ENCODE results near the gene KAZN.

KAZN gene

DNA sequence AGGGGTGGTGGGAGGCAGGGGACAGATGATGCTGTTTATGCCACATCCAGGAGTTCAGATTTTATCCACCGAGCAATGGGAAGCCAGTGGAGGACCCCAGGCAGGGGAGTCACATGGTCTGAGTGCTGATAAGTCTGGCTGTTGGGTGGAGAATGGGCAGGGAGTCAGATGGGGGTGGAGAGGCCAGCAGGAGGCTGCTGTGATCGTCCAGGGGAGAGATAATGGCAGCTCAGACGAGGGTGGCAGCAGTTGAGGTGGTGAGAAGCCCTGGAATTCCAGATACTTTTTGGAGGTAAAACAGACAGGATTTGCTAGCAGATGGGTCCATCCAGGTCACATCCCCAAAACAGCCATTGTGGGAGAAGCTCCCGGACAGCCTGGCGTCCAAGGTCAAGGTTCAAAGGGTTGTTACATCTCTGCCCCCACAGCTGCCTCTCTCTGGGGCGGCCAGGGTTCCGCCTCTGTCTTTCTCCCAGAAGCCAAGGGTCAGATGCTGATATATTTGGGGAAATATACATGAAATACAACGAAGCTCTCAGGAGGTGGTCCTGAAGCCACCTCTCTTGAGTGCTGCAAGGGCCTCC, 303.0 kb downstream of the KAZN start:
- DNase-seq (ENCODE audit: low read depth): no peak
- TF ChIP-seq, protein P1, sequence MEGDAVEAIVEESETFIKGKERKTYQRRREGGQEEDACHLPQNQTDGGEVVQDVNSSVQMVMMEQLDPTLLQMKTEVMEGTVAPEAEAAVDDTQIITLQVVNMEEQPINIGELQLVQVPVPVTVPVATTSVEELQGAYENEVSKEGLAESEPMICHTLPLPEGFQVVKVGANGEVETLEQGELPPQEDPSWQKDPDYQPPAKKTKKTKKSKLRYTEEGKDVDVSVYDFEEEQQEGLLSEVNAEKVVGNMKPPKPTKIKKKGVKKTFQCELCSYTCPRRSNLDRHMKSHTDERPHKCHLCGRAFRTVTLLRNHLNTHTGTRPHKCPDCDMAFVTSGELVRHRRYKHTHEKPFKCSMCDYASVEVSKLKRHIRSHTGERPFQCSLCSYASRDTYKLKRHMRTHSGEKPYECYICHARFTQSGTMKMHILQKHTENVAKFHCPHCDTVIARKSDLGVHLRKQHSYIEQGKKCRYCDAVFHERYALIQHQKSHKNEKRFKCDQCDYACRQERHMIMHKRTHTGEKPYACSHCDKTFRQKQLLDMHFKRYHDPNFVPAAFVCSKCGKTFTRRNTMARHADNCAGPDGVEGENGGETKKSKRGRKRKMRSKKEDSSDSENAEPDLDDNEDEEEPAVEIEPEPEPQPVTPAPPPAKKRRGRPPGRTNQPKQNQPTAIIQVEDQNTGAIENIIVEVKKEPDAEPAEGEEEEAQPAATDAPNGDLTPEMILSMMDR (IDR thresholded peaks at IDR 0.05; ENCODE audit: control insufficient read depth, extremely low read depth, insufficient read depth): no peak
- H3K4me3 ChIP-seq (ENCODE audit: low read depth, low read length): no peak overlapping the region

GRCh38 chr1:14903922-14904321, 305.4 kb downstream of the KAZN start:
- no peak overlapping the region for H3K4me3 ChIP-seq (ENCODE audit: low read depth, low read length)
- no peak for DNase-seq (ENCODE audit: low read depth)
- TF ChIP-seq, protein P1 (IDR thresholded peaks at IDR 0.05; ENCODE audit: control insufficient read depth, extremely low read depth, insufficient read depth): no peak

GRCh38 chr1:14906665-14907064, 308.2 kb downstream of the KAZN start:
- H3K4me3 ChIP-seq (ENCODE audit: low read depth, low read length): no peak overlapping the region
- no peak for DNase-seq (ENCODE audit: low read depth)
- TF ChIP-seq, protein P1 (IDR thresholded peaks at IDR 0.05; ENCODE audit: control insufficient read depth, extremely low read depth, insufficient read depth): no peak

DNA sequence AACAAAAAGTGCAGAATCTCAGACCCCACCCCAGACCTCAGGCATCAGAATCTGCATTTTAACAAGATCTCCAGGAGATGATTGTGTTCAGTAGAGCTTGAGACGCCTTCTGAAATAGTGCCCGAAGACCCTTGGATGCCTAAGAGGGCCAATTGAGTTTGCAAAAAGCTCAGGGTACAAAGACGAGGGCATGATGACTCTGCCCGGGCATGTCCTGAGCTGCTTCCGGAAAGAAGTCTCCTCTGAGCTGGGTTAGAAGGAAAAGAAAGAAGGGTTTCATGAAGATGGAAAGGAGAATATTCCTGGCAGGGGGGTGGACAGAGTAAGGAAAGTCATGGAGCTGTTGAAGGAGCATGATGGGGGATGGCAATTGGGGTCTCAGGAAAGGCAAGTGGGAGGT, 308.9 kb downstream of the KAZN start:
- TF ChIP-seq, protein P1 (IDR thresholded peaks at IDR 0.05; ENCODE audit: control insufficient read depth, extremely low read depth, insufficient read depth): no peak
- no peak for DNase-seq (ENCODE audit: low read depth)
- no peak overlapping the region for H3K4me3 ChIP-seq (ENCODE audit: low read depth, low read length)

GRCh38 chr1:14909273-14909672, 310.8 kb downstream of the KAZN start:
- no peak for DNase-seq (ENCODE audit: low read depth)
- H3K4me3 ChIP-seq (ENCODE audit: low read depth, low read length): no peak overlapping the region
- TF ChIP-seq, protein P1 (IDR thresholded peaks at IDR 0.05; ENCODE audit: control insufficient read depth, extremely low read depth, insufficient read depth): no peak

GRCh38 chr1:14909920-14910460, 311.5 kb downstream of the KAZN start:
- H3K4me3 ChIP-seq (ENCODE audit: low read depth, low read length): no peak overlapping the region

More at GRCh38 chr1:14909920-14910460, 311.5 kb downstream of the KAZN start:
- TF ChIP-seq, protein P1 (IDR thresholded peaks at IDR 0.05; ENCODE audit: control insufficient read depth, extremely low read depth, insufficient read depth): no peak
- DNase-seq (ENCODE audit: low read depth): no peak

All from LNCaP clone FGC (cell line).